MCF 10A (cell line): Measurements from ENCODE around the gene TMEM39B. TPM values are rescaled to one million over a fixed set of nuclear protein-coding genes. Genes with fewer than 3 reads are reported as not detected.
A peak's percentile ranks its signal among the peaks of the same experiment; 100 is the strongest.

Source experiments
- BruUV-seq: library from RNA; stranded (reverse); fragments of 400-500 nt; replicated peaks from 2 replicates; lab custom pipeline; 2021; lab: Mats Ljungman, UMichigan
- CTCF ChIA-PET: fragments of 300-600 bp; sonication (Branson Sonifier 250); formaldehyde crosslinking; extraction: SDS; loops from one replicate; lab custom pipeline; 2021; ENCODE audit warnings: antibody characterized with exemption, inconsistent platforms; lab: Yijun Ruan, JAX
- POLR2A ChIA-PET: fragments of 300-600, 350-650 bp; sonication (Branson Sonifier 250); formaldehyde crosslinking; extraction: SDS; loops from one replicate; lab custom pipeline; 2020; ENCODE audit warnings: antibody characterized with exemption, inconsistent platforms; lab: Yijun Ruan, JAX
- DNase-seq: peaks from one replicate; pipeline ENCODE4 v3.0.0-alpha.2; 2018; ENCODE audit not compliant: unreplicated experiment
- H3K27ac Mint-ChIP-seq: one replicate; pipeline ENCODE4 v1.8.0; 2022; ENCODE audit warnings: mild to moderate bottlenecking, low read depth, mixed read lengths; ENCODE audit not compliant: unreplicated experiment
- H3K27me3 Mint-ChIP-seq: one replicate; pipeline ENCODE4 v1.8.0; 2022; ENCODE audit warnings: mixed read lengths; ENCODE audit not compliant: insufficient read depth, unreplicated experiment
- H3K36me3 Mint-ChIP-seq: one replicate; pipeline ENCODE4 v1.8.0; 2022; ENCODE audit warnings: mild to moderate bottlenecking, moderate library complexity, mixed read lengths; ENCODE audit not compliant: insufficient read depth, unreplicated experiment
- H3K4me1 Mint-ChIP-seq: one replicate; pipeline ENCODE4 v1.8.0; 2022; ENCODE audit warnings: mixed read lengths; ENCODE audit not compliant: insufficient read depth, unreplicated experiment
- H3K4me3 Mint-ChIP-seq: one replicate; pipeline ENCODE4 v1.8.0; 2022; ENCODE audit warnings: mild to moderate bottlenecking, moderate library complexity, mixed read lengths; ENCODE audit not compliant: unreplicated experiment
- H3K9me3 Mint-ChIP-seq: one replicate; pipeline ENCODE4 v1.8.0; 2022; ENCODE audit warnings: mixed read lengths; ENCODE audit not compliant: unreplicated experiment
- CTCF ChIP-seq: fragments of 200-600 bp; IDR thresholded peaks from one replicate; pipeline ENCODE4 v1.8.0; 2022; ENCODE audit warnings: antibody characterized with exemption, mild to moderate bottlenecking; ENCODE audit not compliant: unreplicated experiment
- intact Hi-C: fragments of 100-400 bp; cut with micrococcal nuclease; formaldehyde crosslinking; loops from 2 replicates; pipeline ENCODE4 v1.14.1; 2022
- total RNA-seq: library from RNA; stranded (reverse); gene quantifications from 2 replicates; pipeline ENCODE4 v1.2.3, GENCODE V29; 2022

Gene TMEM39B
- total RNA-seq, 1 experiment from 2014 or later: 22.3 TPM

GRCh38 chr1:32066489-32066873, 6.3 kb upstream of the TMEM39B start:
- POLR2A ChIA-PET: interaction anchor here (0.6 to 2.2 kb wide), 13 partner anchors 11 to 596 kb away, joined by 3 to 14 read pairs (median 4); partner anchors contain the start of genes KHDRBS1, KPNA6 and TXLNA
- H3K4me3 Mint-ChIP-seq: no peak overlapping the region
- no peaks in the 10 kb centered on the region for H3K9me3 Mint-ChIP-seq
- peaks cover 24% of the 10 kb centered on the region for H3K4me1 Mint-ChIP-seq
- H3K27ac Mint-ChIP-seq: no peak overlapping the region
- CTCF ChIA-PET: interaction anchor here (0.9 kb wide), 1 partner anchor 22 kb away, joined by 3 read pairs; no protein-coding TSS in a partner anchor
- peak; percentile 99 for DNase-seq
- no peak for TF ChIP-seq CTCF
- H3K27me3 Mint-ChIP-seq: no peaks in the 10 kb centered on the region
- peaks cover 29% of the 10 kb centered on the region for H3K36me3 Mint-ChIP-seq
- no TSS peak for BruUV-seq
- intact Hi-C loops: loop anchor here (10.0 kb wide), 1 partner anchor 272 kb away; no protein-coding TSS in a partner anchor

- DNase-seq: peak; percentile 39
- Mint-ChIP-seq H3K36me3 (peaks cover 8% of the 10 kb centered on the region), H3K27ac (no peak overlapping the region), H3K27me3 (no peaks in the 10 kb centered on the region), H3K9me3 (no peaks in the 10 kb centered on the region), H3K4me3 (no peak overlapping the region), H3K4me1 (peaks cover 23% of the 10 kb centered on the region)
- TF ChIP-seq CTCF: no peak
- BruUV-seq: no TSS peak
- CTCF ChIA-PET: interaction anchor here (0.7 kb wide), 1 partner anchor 124 kb away, joined by 6 read pairs; no protein-coding TSS in a partner anchor
- intact Hi-C loops: loop anchor here (10.0 kb wide), 1 partner anchor 274 kb away; no protein-coding TSS in a partner anchor
- POLR2A ChIA-PET: interaction anchor here (0.7 kb wide), 1 partner anchor 39 kb away, joined by 3 read pairs; the partner anchor contains the start of gene KPNA6
Measured at GRCh38 chr1:32068957-32069588, 3.7 kb upstream of the TMEM39B start.

DNA sequence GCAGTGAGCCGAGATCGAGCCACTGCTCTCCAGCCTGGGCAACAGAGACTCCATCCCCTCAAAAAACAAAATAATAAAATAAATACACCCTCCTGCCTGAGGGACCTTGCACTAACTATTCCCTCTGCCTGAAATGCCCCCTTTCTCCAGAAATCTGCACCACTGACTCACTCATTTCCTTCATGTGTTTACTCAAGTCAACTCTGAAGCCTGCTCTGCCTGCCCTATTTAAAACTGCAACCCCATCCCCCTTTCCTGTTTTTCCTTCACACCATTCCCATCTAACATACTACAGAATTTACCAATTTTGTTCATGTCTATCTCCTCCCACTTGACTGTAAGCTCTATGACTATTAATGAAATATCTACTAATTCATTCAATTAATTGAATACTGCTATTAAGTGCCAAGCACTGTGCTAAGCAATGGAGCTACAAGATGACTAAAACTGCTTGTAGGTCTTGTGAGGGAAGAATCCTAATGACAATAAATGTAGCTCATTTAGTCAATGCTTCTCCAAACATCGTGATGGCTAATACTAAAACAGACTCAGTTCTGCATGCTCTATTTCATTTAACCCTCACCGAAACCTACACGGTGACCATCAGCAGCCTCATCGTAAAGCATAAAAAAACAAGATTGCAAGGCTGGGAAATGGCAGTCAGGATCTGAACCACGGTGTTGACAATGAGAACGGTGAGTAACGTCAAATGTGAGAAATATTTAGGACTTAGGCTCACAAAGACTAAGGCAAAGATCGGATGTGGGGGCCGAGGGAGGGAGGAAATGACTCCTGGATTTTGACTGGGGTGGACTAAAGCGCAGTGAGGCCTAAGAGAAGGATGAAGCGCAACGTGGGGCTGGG, 749 bp upstream of the TMEM39B start:
- ChIA-PET CTCF (interaction anchor here (0.8 to 2.6 kb wide), 3 partner anchors 9 to 39 kb away, joined by 3 to 8 read pairs (median 3); no protein-coding TSS in a partner anchor), POLR2A (interaction anchor here (0.6 to 3.7 kb wide), 17 partner anchors 11 to 369 kb away, joined by 3 to 60 read pairs (median 4); partner anchors contain the start of genes KHDRBS1, KPNA6, PTP4A2 and TXLNA)
- Mint-ChIP-seq H3K4me3 (peak overlapping the region; percentile 91), H3K27ac (peak overlapping the region; percentile 85), H3K27me3 (no peaks in the 10 kb centered on the region), H3K9me3 (no peaks in the 10 kb centered on the region), H3K4me1 (peaks cover 23% of the 10 kb centered on the region), H3K36me3 (peaks cover 11% of the 10 kb centered on the region)
- TF ChIP-seq CTCF: no peak
- peak; percentile 41 for DNase-seq
- no TSS peak for BruUV-seq
- intact Hi-C loops: loop anchor here (2.0 kb wide), 1 partner anchor 35 kb away; no protein-coding TSS in a partner anchor
